NT2/D1 (cell line): ENCODE results near the gene DIP2C.

ENCODE experiments used
- SUZ12 ChIP-seq: IDR thresholded peaks from 2 replicates; pipeline ENCODE4 v1.6.1; 2011; ENCODE audit not compliant: insufficient read length, insufficient read depth; ENCODE audit errors: extremely low read depth
- YY1 ChIP-seq: IDR thresholded peaks from 2 replicates; pipeline ENCODE4 v1.6.1; 2011; ENCODE audit not compliant: insufficient read length, insufficient read depth
- ZNF274 ChIP-seq: IDR thresholded peaks from 2 replicates; pipeline ENCODE4 v1.6.1; 2011; ENCODE audit warnings: mild to moderate bottlenecking, low read depth, low read length

- TF ChIP-seq SUZ12 (no peak), ZNF274 (no peak), YY1 (no peak)
Observed at GRCh38 chr10:459743-460142, 229.7 kb downstream of the DIP2C start.
